ENCODE results near the gene BCR.

Gene BCR

DNA sequence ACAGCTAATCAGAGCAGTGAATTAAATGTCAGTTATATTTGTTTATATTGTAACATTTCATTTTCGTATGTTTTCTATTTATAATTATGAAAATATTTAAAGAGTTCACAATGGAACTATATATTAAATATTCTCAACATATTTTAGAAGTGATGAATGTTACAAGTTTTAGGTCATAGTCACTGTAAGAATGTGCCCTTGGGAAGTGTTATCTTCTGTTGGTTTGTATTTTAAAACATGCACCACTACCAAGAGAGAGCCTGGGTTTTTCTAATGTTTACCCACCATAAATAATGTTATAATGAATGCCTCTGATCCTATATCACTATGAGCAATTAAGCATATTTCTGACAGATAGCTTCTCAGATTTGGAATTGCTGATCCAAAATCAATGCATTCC is 171.0 kb downstream of the BCR start:
- TF ChIP-seq CTCF (IDR thresholded peaks at IDR 0.05; ENCODE audit: borderline replicate concordance, control extremely low read depth, extremely low read depth, insufficient read depth, missing control alignments): no peak
- DNase-seq (ENCODE audit: low spot score): no peak
- in situ Hi-C loops (cut with MboI; ENCODE audit: low sequenced_read_pairs, unreplicated experiment): no loop called here

GRCh38 chr22:23353004-23353403 is 172.7 kb downstream of the BCR start:
- TF ChIP-seq CTCF (IDR thresholded peaks at IDR 0.05; ENCODE audit: borderline replicate concordance, control extremely low read depth, extremely low read depth, insufficient read depth, missing control alignments): no peak
- in situ Hi-C loops (cut with MboI; ENCODE audit: low sequenced_read_pairs, unreplicated experiment): no loop called here
- no peak for DNase-seq (ENCODE audit: low spot score)

GRCh38 chr22:23353696-23354095 is 173.4 kb downstream of the BCR start:
- TF ChIP-seq CTCF (IDR thresholded peaks at IDR 0.05; ENCODE audit: borderline replicate concordance, control extremely low read depth, extremely low read depth, insufficient read depth, missing control alignments): no peak
- no peak for DNase-seq (ENCODE audit: low spot score)
- in situ Hi-C loops (cut with MboI; ENCODE audit: low sequenced_read_pairs, unreplicated experiment): no loop called here

DNA sequence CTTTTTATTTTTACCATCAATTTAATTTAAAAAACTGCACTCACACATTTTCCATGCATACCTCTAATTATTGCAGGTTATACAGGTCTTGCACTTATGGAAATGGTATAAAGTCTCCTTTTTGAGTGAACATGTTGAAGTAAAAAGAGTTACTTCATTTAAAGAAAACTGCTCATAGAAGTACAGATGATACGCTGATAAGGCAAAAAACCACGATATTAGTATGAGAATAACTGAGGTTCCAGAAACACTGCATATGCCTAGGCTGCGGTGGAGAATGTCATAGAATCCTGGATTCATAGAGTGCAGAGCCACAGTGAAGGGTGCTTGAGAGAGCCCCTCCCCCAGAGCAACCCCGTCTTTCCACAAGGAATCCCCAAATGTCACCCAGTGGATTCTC is 175.8 kb downstream of the BCR start:
- in situ Hi-C loops (cut with MboI; ENCODE audit: low sequenced_read_pairs, unreplicated experiment): no loop called here
- TF ChIP-seq CTCF (IDR thresholded peaks at IDR 0.05; ENCODE audit: borderline replicate concordance, control extremely low read depth, extremely low read depth, insufficient read depth, missing control alignments): no peak
- no peak for DNase-seq (ENCODE audit: low spot score)

DNA sequence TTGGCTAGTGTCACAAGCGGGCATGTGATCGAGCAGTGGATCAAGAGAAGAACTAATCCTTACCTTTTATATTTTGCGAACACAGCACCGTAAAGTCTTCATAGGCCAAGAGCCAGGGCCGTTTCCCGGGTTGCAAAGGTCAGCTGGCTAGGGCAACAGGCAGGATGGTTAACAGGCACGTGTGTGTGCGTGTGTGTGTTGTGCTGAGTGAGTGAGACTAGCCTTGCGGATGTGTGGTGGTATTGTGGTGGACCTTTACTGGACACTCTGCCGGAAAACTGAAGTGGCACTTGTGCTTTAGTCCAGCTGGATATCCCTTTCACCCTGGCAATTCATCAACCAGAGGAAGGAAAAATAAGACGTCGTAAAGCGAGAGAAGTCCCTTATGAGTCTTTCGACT is 176.7 kb downstream of the BCR start:
- DNase-seq (ENCODE audit: low spot score): no peak
- no peak for TF ChIP-seq CTCF (IDR thresholded peaks at IDR 0.05; ENCODE audit: borderline replicate concordance, control extremely low read depth, extremely low read depth, insufficient read depth, missing control alignments)
- in situ Hi-C loops (cut with MboI; ENCODE audit: low sequenced_read_pairs, unreplicated experiment): no loop called here

- no peak for TF ChIP-seq CTCF (IDR thresholded peaks at IDR 0.05; ENCODE audit: borderline replicate concordance, control extremely low read depth, extremely low read depth, insufficient read depth, missing control alignments)
- in situ Hi-C loops (cut with MboI; ENCODE audit: low sequenced_read_pairs, unreplicated experiment): no loop called here
- DNase-seq (ENCODE audit: low spot score): no peak
Observed at GRCh38 chr22:23359583-23360123, 179.3 kb downstream of the BCR start.

GRCh38 chr22:23361676-23362075 is 181.4 kb downstream of the BCR start:
- TF ChIP-seq CTCF (IDR thresholded peaks at IDR 0.05; ENCODE audit: borderline replicate concordance, control extremely low read depth, extremely low read depth, insufficient read depth, missing control alignments): no peak
- no peak for DNase-seq (ENCODE audit: low spot score)
- in situ Hi-C loops (cut with MboI; ENCODE audit: low sequenced_read_pairs, unreplicated experiment): no loop called here

All from GM13976 (cell line).